ENCODE results near the gene OPCML.

GRCh38 chr11:132840660-132841059, 691.6 kb downstream of the OPCML start:
- TF ChIP-seq, protein P1, sequence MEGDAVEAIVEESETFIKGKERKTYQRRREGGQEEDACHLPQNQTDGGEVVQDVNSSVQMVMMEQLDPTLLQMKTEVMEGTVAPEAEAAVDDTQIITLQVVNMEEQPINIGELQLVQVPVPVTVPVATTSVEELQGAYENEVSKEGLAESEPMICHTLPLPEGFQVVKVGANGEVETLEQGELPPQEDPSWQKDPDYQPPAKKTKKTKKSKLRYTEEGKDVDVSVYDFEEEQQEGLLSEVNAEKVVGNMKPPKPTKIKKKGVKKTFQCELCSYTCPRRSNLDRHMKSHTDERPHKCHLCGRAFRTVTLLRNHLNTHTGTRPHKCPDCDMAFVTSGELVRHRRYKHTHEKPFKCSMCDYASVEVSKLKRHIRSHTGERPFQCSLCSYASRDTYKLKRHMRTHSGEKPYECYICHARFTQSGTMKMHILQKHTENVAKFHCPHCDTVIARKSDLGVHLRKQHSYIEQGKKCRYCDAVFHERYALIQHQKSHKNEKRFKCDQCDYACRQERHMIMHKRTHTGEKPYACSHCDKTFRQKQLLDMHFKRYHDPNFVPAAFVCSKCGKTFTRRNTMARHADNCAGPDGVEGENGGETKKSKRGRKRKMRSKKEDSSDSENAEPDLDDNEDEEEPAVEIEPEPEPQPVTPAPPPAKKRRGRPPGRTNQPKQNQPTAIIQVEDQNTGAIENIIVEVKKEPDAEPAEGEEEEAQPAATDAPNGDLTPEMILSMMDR (IDR thresholded peaks at IDR 0.05), result no peak
- TF ChIP-seq POLR2AphosphoS5 (IDR thresholded peaks at IDR 0.05), result no peak
- no peak for TF ChIP-seq POLR2A (IDR thresholded peaks at IDR 0.05)
- no peak for TF ChIP-seq EP300 (IDR thresholded peaks at IDR 0.05)

All from suprapubic skin (tissue), 4 donors.